Natural killer cell (primary cell): ENCODE results near the gene FRMD4A. TPM values are rescaled to one million over a fixed set of nuclear protein-coding genes. Genes with fewer than 3 reads are reported as not detected.

Experiments
- ATAC-seq, 3 donors: fragments of 150-1000 bp in 2 of 3; fragments of 200-7000 bp in 1 of 3; cut with Tn5 transposase; 1 replicate in 1 of 3; 2 replicates in 2 of 3; pipeline ENCODE4 v1.10.0; 2021; ENCODE audit warnings: mild to moderate bottlenecking in 2 of 3, moderate library complexity in 2 of 3
- DNase-seq, 2 donors: peaks; one replicate each; pipeline versions ENCODE4 v3.0.0 to v3.0.0-alpha.2; 2013 to 2021; ENCODE audit warnings: mixed read lengths in 1 of 2
- H3K27ac ChIP-seq: one replicate; pipeline ENCODE4 v1.5.1; 2013; ENCODE audit warnings: mild to moderate bottlenecking, low read length
- H3K27me3 ChIP-seq: one replicate; pipeline ENCODE4 v1.6.1; 2013; ENCODE audit warnings: low read length; ENCODE audit not compliant: control insufficient read depth, insufficient read depth
- H3K36me3 ChIP-seq: one replicate; pipeline ENCODE4 v1.6.1; 2013; ENCODE audit warnings: low read length; ENCODE audit not compliant: control insufficient read depth, insufficient read depth
- H3K4me1 ChIP-seq: one replicate; pipeline ENCODE4 v1.6.1; 2013; ENCODE audit warnings: low read length; ENCODE audit not compliant: control insufficient read depth, insufficient read depth
- H3K4me3 ChIP-seq: one replicate; pipeline ENCODE4 v1.5.1; 2013; ENCODE audit warnings: low read length
- H3K9me3 ChIP-seq: one replicate; pipeline ENCODE4 v1.6.1; 2013; ENCODE audit warnings: low read length; ENCODE audit not compliant: control insufficient read depth, insufficient read depth
- H3K27ac Mint-ChIP-seq, 2 donors: one replicate each; pipeline ENCODE4 v1.8.0; 2022; ENCODE audit warnings: mild to moderate bottlenecking in 2 of 2, mixed read lengths in 2 of 2, moderate library complexity in 1 of 2
- H3K27me3 Mint-ChIP-seq, 2 donors: one replicate each; pipeline ENCODE4 v1.8.0; 2022; ENCODE audit warnings: low read depth in 2 of 2, mixed read lengths in 2 of 2
- H3K36me3 Mint-ChIP-seq: one replicate; pipeline ENCODE4 v1.8.0; 2022; ENCODE audit warnings: mixed read lengths
- H3K4me1 Mint-ChIP-seq, 2 donors: one replicate each; pipeline ENCODE4 v1.8.0; 2022; ENCODE audit warnings: mixed read lengths in 2 of 2
- H3K4me3 Mint-ChIP-seq: one replicate; pipeline ENCODE4 v1.8.0; 2022; ENCODE audit warnings: mild to moderate bottlenecking, moderate library complexity, mixed read lengths
- H3K9me3 Mint-ChIP-seq, 2 donors: one replicate each; pipeline ENCODE4 v1.8.0; 2022; ENCODE audit warnings: mixed read lengths in 2 of 2
- WGBS: methylation state at CpG from one replicate; pipeline ENCODE4 v1.1.7; 2013; ENCODE audit warnings: missing lambda C conversion rate; ENCODE audit not compliant: insufficient coverage; 5-methylcytosine and 5-hydroxymethylcytosine counted together
- intact Hi-C: fragments of 100-400 bp; cut with micrococcal nuclease; formaldehyde crosslinking; loops from one replicate; pipeline ENCODE4 v1.14.2; 2022
- total RNA-seq, 4 donors: library from RNA; stranded (reverse); fragments of 120-200 nt in 1 of 4; gene quantifications; one replicate each; pipeline versions ENCODE4 v1.2.3 to v1.2.4, GENCODE V29; 2013 to 2022
- TF ChIP-seq, protein P1 (sequence below): fragments of 200-600 bp; IDR thresholded peaks from one replicate; pipeline ENCODE4 v1.8.0; 2022; ENCODE audit warnings: antibody characterized with exemption

FRMD4A gene
- total RNA-seq, 3 donors from 2014 or later (not counting 1 experiment from before 2014, with no cell fraction given), result 0.36 to 0.38 TPM; not detected in 1

DNA sequence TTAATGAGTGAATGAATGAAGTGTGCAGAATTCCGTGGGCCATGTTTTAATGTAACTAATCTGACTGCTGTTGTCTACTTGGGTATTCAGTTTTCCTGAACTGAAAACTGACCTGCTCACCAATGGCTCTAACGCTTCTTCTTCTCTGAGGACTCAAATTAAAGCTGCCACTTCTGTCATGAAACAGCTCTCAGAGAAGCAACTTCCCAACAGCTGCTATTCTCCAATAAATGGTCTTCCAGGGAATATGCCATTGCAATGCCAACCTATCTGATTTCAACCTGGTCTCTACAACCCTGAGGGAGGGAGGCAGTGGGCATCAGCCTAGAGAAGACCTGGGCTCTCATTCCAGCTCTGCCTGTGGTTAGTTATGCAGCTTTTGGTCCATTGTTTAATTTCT is 69.4 kb downstream of the FRMD4A start:
- 76% methylated on average over 2 of the region's 2 CpGs for WGBS
- Histone ChIP-seq H3K27ac (no peak overlapping the region), H3K36me3 (no peaks in the 10 kb centered on the region), H3K4me1 (no peaks in the 10 kb centered on the region), H3K9me3 (no peaks in the 10 kb centered on the region), H3K27me3 (no peaks in the 10 kb centered on the region), H3K4me3 (no peak overlapping the region)
- TF ChIP-seq, protein P1, sequence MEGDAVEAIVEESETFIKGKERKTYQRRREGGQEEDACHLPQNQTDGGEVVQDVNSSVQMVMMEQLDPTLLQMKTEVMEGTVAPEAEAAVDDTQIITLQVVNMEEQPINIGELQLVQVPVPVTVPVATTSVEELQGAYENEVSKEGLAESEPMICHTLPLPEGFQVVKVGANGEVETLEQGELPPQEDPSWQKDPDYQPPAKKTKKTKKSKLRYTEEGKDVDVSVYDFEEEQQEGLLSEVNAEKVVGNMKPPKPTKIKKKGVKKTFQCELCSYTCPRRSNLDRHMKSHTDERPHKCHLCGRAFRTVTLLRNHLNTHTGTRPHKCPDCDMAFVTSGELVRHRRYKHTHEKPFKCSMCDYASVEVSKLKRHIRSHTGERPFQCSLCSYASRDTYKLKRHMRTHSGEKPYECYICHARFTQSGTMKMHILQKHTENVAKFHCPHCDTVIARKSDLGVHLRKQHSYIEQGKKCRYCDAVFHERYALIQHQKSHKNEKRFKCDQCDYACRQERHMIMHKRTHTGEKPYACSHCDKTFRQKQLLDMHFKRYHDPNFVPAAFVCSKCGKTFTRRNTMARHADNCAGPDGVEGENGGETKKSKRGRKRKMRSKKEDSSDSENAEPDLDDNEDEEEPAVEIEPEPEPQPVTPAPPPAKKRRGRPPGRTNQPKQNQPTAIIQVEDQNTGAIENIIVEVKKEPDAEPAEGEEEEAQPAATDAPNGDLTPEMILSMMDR, result no peak
- no peak for ATAC-seq
- no peaks in the 10 kb centered on the region for H3K36me3 Mint-ChIP-seq
- no peak for DNase-seq
- no peak overlapping the region for H3K4me3 Mint-ChIP-seq
- H3K4me1 Mint-ChIP-seq, result no peaks in the 10 kb centered on the region
- H3K9me3 Mint-ChIP-seq, result no peaks in the 10 kb centered on the region
- no peak overlapping the region for H3K27ac Mint-ChIP-seq
- H3K27me3 Mint-ChIP-seq, result peaks cover 14 to 34% of the 10 kb centered on the region in 2 donors
- intact Hi-C loops, result no loop called here

DNA sequence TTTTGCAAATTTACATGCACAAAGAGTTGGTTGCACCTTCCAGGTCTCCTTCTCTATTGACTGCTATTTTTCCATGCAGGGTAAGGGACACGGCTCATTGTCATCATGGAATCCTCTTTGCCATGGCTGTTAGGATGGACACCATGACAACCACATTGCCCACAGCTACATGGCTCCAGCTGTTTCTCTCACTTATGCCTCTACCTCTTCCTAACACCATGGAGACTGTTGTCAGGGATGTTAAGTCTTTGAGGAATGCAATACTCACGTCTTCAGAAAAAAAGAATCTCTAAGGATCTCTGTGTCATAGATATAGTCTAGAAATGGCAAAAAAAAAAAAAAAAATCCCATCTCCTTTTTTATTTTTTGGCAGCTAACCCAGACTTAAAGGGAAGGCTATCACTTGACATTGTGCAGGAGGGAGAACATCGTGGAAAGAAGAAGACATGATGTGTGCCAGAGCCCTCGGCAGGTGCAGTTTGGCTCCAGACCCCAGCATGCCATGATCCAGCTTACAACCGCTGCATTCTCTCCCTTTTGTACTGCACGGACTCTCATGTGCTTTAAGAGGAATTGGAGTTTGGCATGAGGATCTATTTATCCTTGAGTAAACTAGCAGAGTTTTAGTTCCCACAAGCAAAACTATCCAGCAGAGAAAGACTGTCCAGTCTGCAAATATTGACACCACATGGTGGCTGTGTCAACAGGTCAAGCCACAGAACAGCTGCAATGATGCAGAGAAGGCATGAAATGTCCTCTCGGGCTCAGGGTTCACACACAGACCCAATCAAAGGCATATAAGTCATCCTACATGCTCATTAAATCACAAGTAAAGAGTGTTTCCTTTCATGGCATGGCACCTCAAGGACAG is 70.8 kb downstream of the FRMD4A start:
- DNase-seq, result no peak
- H3K4me1 Mint-ChIP-seq, result no peaks in the 10 kb centered on the region
- no peak for ATAC-seq
- no peak overlapping the region for H3K27ac Mint-ChIP-seq
- H3K4me3 ChIP-seq, result no peak overlapping the region
- no peaks in the 10 kb centered on the region for H3K4me1 ChIP-seq
- H3K36me3 ChIP-seq, result no peaks in the 10 kb centered on the region
- intact Hi-C loops, result no loop called here
- WGBS, result 85% methylated on average over 6 of the region's 7 CpGs
- no peaks in the 10 kb centered on the region for H3K27me3 ChIP-seq
- no peaks in the 10 kb centered on the region for H3K9me3 Mint-ChIP-seq
- H3K9me3 ChIP-seq, result no peaks in the 10 kb centered on the region
- H3K36me3 Mint-ChIP-seq, result no peaks in the 10 kb centered on the region
- TF ChIP-seq, protein P1, result no peak
- H3K27ac ChIP-seq, result no peak overlapping the region
- H3K4me3 Mint-ChIP-seq, result no peak overlapping the region
- H3K27me3 Mint-ChIP-seq, result peaks cover 18 to 40% of the 10 kb centered on the region in 2 donors

DNA sequence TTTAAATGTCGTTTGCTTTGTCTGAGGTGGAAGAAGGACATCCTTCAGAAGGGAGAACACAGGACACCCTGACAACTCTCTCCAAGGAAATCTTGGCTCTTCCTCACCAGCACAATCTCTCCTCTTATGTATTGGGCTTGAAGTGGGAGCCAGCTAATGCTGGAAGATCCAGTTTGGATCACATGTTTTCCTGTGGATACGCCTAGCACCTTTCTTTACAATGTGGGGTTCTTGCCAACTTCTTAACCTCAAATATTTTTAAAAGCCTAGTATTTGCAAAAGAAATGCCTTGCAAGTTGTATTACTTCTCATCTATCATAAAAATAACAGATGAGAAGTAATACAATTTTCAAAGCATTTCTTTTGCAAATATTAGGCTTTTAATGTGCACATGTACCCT is 76.4 kb downstream of the FRMD4A start:
- ATAC-seq, result no peak
- Histone ChIP-seq H3K27ac (no peak overlapping the region), H3K4me3 (no peak overlapping the region), H3K9me3 (no peaks in the 10 kb centered on the region), H3K36me3 (no peaks in the 10 kb centered on the region), H3K4me1 (no peaks in the 10 kb centered on the region), H3K27me3 (no peaks in the 10 kb centered on the region)
- no peak overlapping the region for H3K27ac Mint-ChIP-seq
- H3K9me3 Mint-ChIP-seq, result no peaks in the 10 kb centered on the region
- H3K4me1 Mint-ChIP-seq, result no peaks in the 10 kb centered on the region
- H3K36me3 Mint-ChIP-seq, result no peaks in the 10 kb centered on the region
- WGBS, result 96% methylated on average over 2 of the region's 2 CpGs
- H3K4me3 Mint-ChIP-seq, result no peak overlapping the region
- intact Hi-C loops, result no loop called here
- peaks cover 14 to 60% of the 10 kb centered on the region in 2 donors for H3K27me3 Mint-ChIP-seq
- TF ChIP-seq, protein P1, result no peak
- no peak for DNase-seq
